Measurements from ENCODE around the gene PNPLA8. TPM values are rescaled to one million over a fixed set of nuclear protein-coding genes. Genes with fewer than 3 reads are reported as not detected.
"Not testable (repeated sequence)": the region's sequence is repeated elsewhere in the genome, so short reads cannot be mapped to it uniquely, and the experiment has no call there.

The PNPLA8 gene
- total RNA-seq, 2 experiments from 2014 or later = 14.1 to 14.2 TPM

DNA sequence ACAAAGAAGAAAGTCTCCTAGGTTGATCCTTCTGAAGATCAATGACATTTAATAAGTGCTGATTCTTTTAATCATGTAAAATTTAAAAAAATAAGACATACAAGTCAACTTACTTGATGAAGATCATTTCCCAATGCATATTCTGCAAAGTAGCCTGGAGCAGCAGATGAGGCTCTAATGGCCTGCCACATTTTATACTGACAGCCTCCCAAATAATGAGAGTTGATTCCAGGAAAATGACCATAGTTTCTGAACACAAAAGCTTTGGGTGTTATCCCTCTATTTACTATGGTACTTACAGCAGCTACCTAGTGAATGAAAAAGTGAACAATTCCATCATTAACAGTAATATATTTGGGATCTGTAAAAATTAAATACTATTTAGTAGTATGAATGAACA lies 38.3 kb downstream of the PNPLA8 start:
- no peak for DNase-seq
- Mint-ChIP-seq H3K36me3 (ENCODE audit: low read depth) (no peaks in the 10 kb centered on the region), H3K9me3 (no peaks in the 10 kb centered on the region), H3K4me3 (no peak overlapping the region), H3K27me3 (no peaks in the 10 kb centered on the region), H3K27ac (no peak overlapping the region), H3K4me1 (no peaks in the 10 kb centered on the region)
- POLR2A ChIA-PET = no interaction called here
- CTCF ChIA-PET = interaction anchor here (1.5 kb wide), 1 partner anchor 10 kb away, joined by 4 read pairs; no protein-coding TSS in a partner anchor

DNA sequence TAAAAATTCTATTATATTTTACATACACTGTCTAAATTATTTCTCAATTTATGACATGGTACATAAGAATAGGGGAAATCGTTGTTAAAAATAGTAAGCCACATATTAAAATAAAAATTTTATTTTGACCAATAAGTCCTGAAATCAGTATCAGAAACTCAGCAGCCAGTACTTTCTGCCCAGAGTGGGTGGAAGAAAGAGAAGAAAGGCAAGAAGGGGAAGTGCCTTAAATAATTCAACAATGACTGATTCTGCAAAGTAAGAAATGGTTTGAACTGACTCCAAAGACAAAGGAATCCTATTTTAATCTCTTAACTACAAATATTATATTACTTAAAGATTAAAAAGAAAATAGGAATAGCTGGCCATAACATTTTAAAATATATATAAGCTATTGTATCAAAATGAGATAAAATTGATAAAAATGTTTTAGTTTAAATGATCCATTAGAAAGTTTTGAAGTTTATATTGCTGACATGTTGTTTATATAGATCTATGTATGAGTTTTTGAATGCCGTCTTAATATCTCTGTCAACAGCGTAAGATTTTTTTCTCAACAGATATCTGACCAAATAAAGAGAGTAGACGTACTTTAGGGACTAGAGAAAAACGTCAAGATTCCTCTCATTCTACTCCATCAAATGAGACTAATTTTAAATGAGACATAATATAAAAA lies 39.5 kb downstream of the PNPLA8 start:
- Mint-ChIP-seq H3K9me3 (no peaks in the 10 kb centered on the region), H3K27me3 (no peaks in the 10 kb centered on the region), H3K36me3 (ENCODE audit: low read depth) (no peaks in the 10 kb centered on the region), H3K4me3 (no peak overlapping the region), H3K4me1 (no peaks in the 10 kb centered on the region), H3K27ac (no peak overlapping the region)
- DNase-seq = no peak
- ChIA-PET POLR2A (no interaction called here), CTCF (interaction anchor here (1.5 kb wide), 1 partner anchor 11 kb away, joined by 4 read pairs; no protein-coding TSS in a partner anchor)

DNA sequence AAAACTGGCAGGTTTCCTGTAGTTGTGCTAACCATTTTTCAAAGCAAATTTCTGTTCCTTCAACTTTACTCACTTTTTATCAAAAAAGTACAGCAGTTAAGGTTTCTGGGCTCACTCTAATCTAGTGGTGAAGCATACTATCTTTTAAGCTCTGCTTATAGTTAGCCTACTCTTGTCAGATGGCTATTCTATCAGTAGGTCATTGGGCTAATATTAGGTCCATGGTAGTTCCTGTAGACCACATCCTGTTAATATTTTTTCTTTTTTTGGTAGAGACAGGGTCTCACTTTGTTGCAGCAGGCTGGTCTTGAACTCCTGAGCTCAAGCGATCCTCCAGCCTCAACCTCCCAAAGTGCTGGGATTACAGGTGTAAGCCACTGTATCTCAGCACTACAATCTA lies 41.8 kb downstream of the PNPLA8 start:
- H3K9me3 Mint-ChIP-seq = no peaks in the 10 kb centered on the region
- POLR2A ChIA-PET = no interaction called here
- no peak overlapping the region for H3K27ac Mint-ChIP-seq
- CTCF ChIA-PET = interaction anchor here (2.3 kb wide), 1 partner anchor 13 kb away, joined by 5 read pairs; no protein-coding TSS in a partner anchor
- no peak overlapping the region for H3K4me3 Mint-ChIP-seq
- H3K36me3 Mint-ChIP-seq (ENCODE audit: low read depth) = no peaks in the 10 kb centered on the region
- no peaks in the 10 kb centered on the region for H3K4me1 Mint-ChIP-seq
- DNase-seq = no peak
- no peaks in the 10 kb centered on the region for H3K27me3 Mint-ChIP-seq

GRCh38 chr7:108480311-108480710 lies 45.6 kb downstream of the PNPLA8 start:
- POLR2A ChIA-PET = no interaction called here
- Mint-ChIP-seq H3K4me3 (no peak overlapping the region), H3K27ac (no peak overlapping the region), H3K36me3 (ENCODE audit: low read depth) (peaks cover 3% of the 10 kb centered on the region), H3K4me1 (no peaks in the 10 kb centered on the region), H3K9me3 (no peaks in the 10 kb centered on the region), H3K27me3 (no peaks in the 10 kb centered on the region)
- CTCF ChIA-PET = interaction anchor here (1.1 kb wide), 1 partner anchor 8 kb away, joined by 3 read pairs; no protein-coding TSS in a partner anchor
- DNase-seq = no peak

GRCh38 chr7:108479751-108480150 lies 46.2 kb downstream of the PNPLA8 start:
- no peaks in the 10 kb centered on the region for H3K27me3 Mint-ChIP-seq
- ChIA-PET POLR2A (no interaction called here), CTCF (no interaction called here)
- DNase-seq = no peak
- H3K4me3 Mint-ChIP-seq = no peak overlapping the region
- no peak overlapping the region for H3K27ac Mint-ChIP-seq
- no peaks in the 10 kb centered on the region for H3K9me3 Mint-ChIP-seq
- H3K36me3 Mint-ChIP-seq (ENCODE audit: low read depth) = peaks cover 3% of the 10 kb centered on the region
- H3K4me1 Mint-ChIP-seq = no peaks in the 10 kb centered on the region

DNA sequence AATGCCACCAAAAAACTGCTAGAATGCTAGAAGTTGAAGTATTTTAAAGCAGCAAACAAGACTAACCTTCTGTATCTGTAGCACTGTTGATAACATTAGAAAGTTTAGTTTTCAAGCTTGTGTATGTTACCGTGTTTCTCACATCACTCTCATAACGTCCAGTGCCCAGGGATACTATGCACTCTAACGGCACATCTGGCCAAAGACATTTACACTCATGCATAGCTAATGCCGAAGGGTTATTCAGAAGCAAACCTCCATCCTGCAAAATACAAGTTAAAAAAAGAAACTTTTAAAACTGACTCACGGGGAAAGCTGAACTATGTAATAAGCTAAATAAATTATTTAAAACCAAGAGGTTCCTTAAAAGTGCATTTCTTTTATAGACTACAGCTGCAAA lies 46.8 kb downstream of the PNPLA8 start:
- H3K27ac Mint-ChIP-seq = no peak overlapping the region
- CTCF ChIA-PET = no interaction called here
- no peaks in the 10 kb centered on the region for H3K27me3 Mint-ChIP-seq
- no peak overlapping the region for H3K4me3 Mint-ChIP-seq
- peaks cover 3% of the 10 kb centered on the region for H3K36me3 Mint-ChIP-seq (ENCODE audit: low read depth)
- POLR2A ChIA-PET = no interaction called here
- DNase-seq = no peak
- H3K4me1 Mint-ChIP-seq = no peaks in the 10 kb centered on the region
- H3K9me3 Mint-ChIP-seq = no peaks in the 10 kb centered on the region

DNA sequence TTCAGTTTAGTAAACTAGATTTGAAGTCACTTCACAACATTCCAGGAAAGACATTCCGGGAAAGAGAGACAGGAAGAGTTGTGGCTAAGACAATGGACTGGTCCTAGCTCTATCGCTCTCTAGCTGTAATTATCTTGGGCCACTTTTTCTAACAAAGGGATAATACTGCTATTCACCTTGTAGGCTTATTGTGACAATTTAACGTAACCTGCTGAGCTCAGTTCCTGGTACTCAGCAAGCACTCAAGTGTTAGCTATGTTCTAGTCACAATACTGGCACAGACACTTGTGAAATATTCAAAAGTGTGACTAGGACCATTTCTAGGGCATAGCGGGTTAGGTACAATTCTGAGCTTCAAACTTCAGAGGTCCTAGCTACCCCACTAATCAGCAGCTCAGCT lies 57.7 kb downstream of the PNPLA8 start:
- Mint-ChIP-seq H3K36me3 (ENCODE audit: low read depth) (peaks cover 2% of the 10 kb centered on the region), H3K27me3 (peaks cover 2% of the 10 kb centered on the region), H3K4me1 (peaks cover 13% of the 10 kb centered on the region), H3K9me3 (no peaks in the 10 kb centered on the region), H3K4me3 (no peak overlapping the region), H3K27ac (no peak overlapping the region)
- DNase-seq = no peak
- ChIA-PET CTCF (interaction anchor here (0.6 to 1.2 kb wide), 3 partner anchors 14 to 88 kb away, joined by 3 to 5 read pairs (median 4); no protein-coding TSS in a partner anchor), POLR2A (no interaction called here)

DNA sequence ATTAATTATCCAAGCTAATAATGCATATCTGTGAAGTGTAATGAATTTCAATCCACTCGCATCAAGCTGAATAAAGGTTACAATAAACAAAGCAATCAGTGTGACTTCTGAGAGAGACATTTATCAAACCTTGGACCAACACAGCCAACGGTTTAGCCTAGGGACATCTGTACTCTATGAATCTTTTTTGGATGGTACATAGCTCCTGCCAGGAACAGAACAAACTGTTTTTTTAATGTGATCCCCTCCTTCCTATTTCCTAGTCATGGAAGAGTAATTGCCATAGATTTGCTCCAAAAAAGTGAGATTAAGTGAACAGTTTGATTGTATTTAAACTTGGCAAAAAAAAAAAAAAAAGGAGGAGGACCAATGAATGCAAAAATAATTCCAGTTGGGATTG lies 58.5 kb downstream of the PNPLA8 start:
- peaks cover 18% of the 10 kb centered on the region for H3K4me1 Mint-ChIP-seq
- no peak overlapping the region for H3K4me3 Mint-ChIP-seq
- peaks cover 2% of the 10 kb centered on the region for H3K27me3 Mint-ChIP-seq
- no peaks in the 10 kb centered on the region for H3K9me3 Mint-ChIP-seq
- ChIA-PET CTCF (no interaction called here), POLR2A (no interaction called here)
- H3K36me3 Mint-ChIP-seq (ENCODE audit: low read depth) = peaks cover under 1% of the 10 kb centered on the region
- H3K27ac Mint-ChIP-seq = no peak overlapping the region
- no peak for DNase-seq

- H3K9me3 Mint-ChIP-seq; H3K27ac Mint-ChIP-seq; DNase-seq; H3K27me3 Mint-ChIP-seq; H3K4me3 Mint-ChIP-seq; POLR2A ChIA-PET; H3K36me3 Mint-ChIP-seq (ENCODE audit: low read depth): not testable (repeated sequence)
- CTCF ChIA-PET = interaction anchor here (0.7 kb wide), 1 partner anchor 10 kb away, joined by 3 read pairs; no protein-coding TSS in a partner anchor
- peaks cover 21% of the 10 kb centered on the region for H3K4me1 Mint-ChIP-seq
These were observed 59.6 kb downstream of the PNPLA8 start for GRCh38 chr7:108466322-108466721.

GRCh38 chr7:108464743-108465142 lies 61.2 kb downstream of the PNPLA8 start:
- Mint-ChIP-seq H3K27ac (no peak overlapping the region), H3K27me3 (peaks cover 8% of the 10 kb centered on the region), H3K9me3 (no peaks in the 10 kb centered on the region), H3K4me1 (peaks cover 22% of the 10 kb centered on the region), H3K4me3 (no peak overlapping the region), H3K36me3 (ENCODE audit: low read depth) (no peaks in the 10 kb centered on the region)
- ChIA-PET CTCF (no interaction called here), POLR2A (no interaction called here)
- no peak for DNase-seq

DNA sequence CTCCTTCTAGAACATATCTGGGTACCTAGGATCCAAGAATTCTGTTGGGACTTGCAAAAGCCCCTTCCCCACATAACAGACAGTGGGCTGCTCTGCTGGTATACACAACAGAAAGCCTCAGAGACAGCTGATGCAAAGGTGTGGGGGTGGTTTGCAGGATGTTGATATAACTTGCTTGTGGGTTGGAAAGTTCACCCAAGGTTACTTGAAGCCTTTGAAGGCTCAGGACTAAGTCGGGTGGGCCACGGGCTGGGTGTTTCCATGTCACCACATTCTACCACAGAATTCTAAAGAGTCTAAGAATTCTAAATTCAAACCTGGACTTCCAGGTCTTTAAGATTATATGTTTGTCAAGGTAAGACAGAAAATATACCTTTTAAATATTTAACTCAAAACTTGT lies 62.3 kb downstream of the PNPLA8 start:
- peak; percentile 40 for DNase-seq
- ChIA-PET POLR2A (no interaction called here), CTCF (no interaction called here)
- Mint-ChIP-seq H3K4me1 (peaks cover 22% of the 10 kb centered on the region), H3K4me3 (no peak overlapping the region), H3K9me3 (no peaks in the 10 kb centered on the region), H3K36me3 (ENCODE audit: low read depth) (no peaks in the 10 kb centered on the region), H3K27me3 (peaks cover 13% of the 10 kb centered on the region), H3K27ac (peak overlapping the region; percentile 63)

DNA sequence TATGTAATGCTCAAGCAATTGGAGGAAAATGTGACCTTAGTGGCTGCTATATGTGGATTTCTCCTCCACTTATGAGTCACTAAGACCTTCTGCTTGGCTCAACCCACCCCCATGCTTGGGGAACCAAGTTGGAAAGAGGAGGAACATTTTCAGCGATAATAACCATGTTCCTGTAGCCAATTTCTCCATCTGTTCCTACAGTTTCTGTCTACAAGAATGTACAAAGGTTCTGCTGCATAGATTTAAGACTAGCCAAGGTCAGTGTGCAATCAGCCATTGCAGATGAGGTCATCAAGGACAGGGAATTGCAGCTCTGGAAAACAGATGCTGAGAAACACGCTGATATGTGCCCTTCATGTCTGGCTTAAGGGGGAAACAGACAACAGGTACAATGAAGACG lies 64.1 kb downstream of the PNPLA8 start:
- DNase-seq = no peak
- ChIA-PET POLR2A (no interaction called here), CTCF (no interaction called here)
- Mint-ChIP-seq H3K4me1 (peaks cover 24% of the 10 kb centered on the region), H3K4me3 (no peak overlapping the region), H3K9me3 (no peaks in the 10 kb centered on the region), H3K27me3 (peaks cover 28% of the 10 kb centered on the region), H3K27ac (no peak overlapping the region), H3K36me3 (ENCODE audit: low read depth) (no peaks in the 10 kb centered on the region)

GRCh38 chr7:108460964-108461363 lies 65.0 kb downstream of the PNPLA8 start:
- H3K4me1 Mint-ChIP-seq = peaks cover 27% of the 10 kb centered on the region
- no peak overlapping the region for H3K27ac Mint-ChIP-seq
- no peak for DNase-seq
- H3K9me3 Mint-ChIP-seq = no peaks in the 10 kb centered on the region
- peaks cover 32% of the 10 kb centered on the region for H3K27me3 Mint-ChIP-seq
- H3K4me3 Mint-ChIP-seq = no peak overlapping the region
- H3K36me3 Mint-ChIP-seq (ENCODE audit: low read depth) = no peaks in the 10 kb centered on the region
- ChIA-PET POLR2A (no interaction called here), CTCF (no interaction called here)

DNA sequence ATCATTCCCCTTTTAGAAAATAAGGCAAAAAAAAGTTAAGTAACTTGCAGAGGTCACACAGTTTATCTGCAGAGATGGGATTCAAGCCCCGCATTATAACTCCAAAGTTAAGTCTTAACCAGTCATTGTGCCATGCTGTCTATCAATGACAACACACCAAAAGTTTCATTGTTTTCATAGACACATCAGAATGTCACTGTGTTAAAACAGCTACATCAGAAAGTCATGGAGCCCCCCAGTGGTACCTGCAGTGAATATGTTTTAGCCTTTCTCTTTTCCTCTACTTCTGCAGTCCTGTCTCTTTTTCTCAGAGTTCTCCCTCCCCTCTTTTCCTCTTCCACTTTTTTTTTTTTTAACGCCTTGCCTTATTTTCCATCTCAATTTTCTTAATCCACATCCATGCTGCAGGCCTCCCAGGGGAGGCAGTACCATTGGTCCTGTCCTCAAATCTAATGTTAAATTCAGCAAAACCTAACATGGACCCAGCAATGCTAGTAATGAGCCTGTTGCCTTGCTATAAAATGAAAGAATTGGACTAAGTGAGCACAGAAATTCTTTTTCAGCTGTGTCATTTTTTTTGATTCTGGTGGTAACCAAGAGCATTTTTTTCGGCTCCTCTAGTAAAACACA lies 65.9 kb downstream of the PNPLA8 start:
- peaks cover 27% of the 10 kb centered on the region for H3K4me1 Mint-ChIP-seq
- H3K4me3 Mint-ChIP-seq = no peak overlapping the region
- no peaks in the 10 kb centered on the region for H3K9me3 Mint-ChIP-seq
- no peaks in the 10 kb centered on the region for H3K36me3 Mint-ChIP-seq (ENCODE audit: low read depth)
- POLR2A ChIA-PET = no interaction called here
- H3K27me3 Mint-ChIP-seq = peaks cover 33% of the 10 kb centered on the region
- no peak for DNase-seq
- CTCF ChIA-PET = interaction anchor here (0.6 kb wide), 1 partner anchor 78 kb away, joined by 4 read pairs; no protein-coding TSS in a partner anchor
- H3K27ac Mint-ChIP-seq = no peak overlapping the region
